GM13976 (cell line): ENCODE measurements around the gene PPIH.

Experiments used
- DNase-seq: peaks from one replicate; pipeline ENCODE4 v3.0.0; 2012; ENCODE audit warnings: low spot score
- in situ Hi-C: fragments of 300-500 bp; cut with MboI; formaldehyde crosslinking; loops from one replicate; pipeline ENCODE4 v1.12.0; 2022; ENCODE audit warnings: low sequenced_read_pairs, mixed read lengths, inconsistent platforms; ENCODE audit not compliant: unreplicated experiment
- TF ChIP-seq, protein P1 (sequence below): IDR thresholded peaks from 2 replicates; pipeline ENCODE4 v1.5.1; 2012; ENCODE audit warnings: borderline replicate concordance, mild to moderate bottlenecking; ENCODE audit not compliant: insufficient read depth; ENCODE audit errors: extremely low read depth, missing control alignments, control extremely low read depth

PPIH gene

DNA sequence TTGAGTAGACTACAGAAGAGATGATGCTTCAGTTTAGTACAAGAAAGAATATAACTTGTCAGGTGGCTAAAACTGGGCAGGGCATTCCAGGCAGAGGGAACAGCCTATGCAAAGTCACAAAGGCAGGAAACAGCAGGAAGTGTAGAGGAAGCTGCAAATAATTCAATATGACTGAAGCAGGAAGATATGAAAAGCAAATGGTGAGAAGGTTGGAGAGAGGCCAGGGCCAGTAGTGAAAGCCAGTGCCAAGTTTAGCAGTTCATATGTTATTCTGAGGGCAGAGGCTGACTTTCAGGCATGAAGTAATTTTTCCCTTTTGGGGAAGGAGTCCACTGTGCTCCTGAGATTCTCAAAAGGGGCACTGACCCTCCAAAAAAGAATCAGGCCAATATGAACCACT lies 16.0 kb downstream of the PPIH start:
- no peak for DNase-seq
- TF ChIP-seq, protein P1, sequence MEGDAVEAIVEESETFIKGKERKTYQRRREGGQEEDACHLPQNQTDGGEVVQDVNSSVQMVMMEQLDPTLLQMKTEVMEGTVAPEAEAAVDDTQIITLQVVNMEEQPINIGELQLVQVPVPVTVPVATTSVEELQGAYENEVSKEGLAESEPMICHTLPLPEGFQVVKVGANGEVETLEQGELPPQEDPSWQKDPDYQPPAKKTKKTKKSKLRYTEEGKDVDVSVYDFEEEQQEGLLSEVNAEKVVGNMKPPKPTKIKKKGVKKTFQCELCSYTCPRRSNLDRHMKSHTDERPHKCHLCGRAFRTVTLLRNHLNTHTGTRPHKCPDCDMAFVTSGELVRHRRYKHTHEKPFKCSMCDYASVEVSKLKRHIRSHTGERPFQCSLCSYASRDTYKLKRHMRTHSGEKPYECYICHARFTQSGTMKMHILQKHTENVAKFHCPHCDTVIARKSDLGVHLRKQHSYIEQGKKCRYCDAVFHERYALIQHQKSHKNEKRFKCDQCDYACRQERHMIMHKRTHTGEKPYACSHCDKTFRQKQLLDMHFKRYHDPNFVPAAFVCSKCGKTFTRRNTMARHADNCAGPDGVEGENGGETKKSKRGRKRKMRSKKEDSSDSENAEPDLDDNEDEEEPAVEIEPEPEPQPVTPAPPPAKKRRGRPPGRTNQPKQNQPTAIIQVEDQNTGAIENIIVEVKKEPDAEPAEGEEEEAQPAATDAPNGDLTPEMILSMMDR: no peak

DNA sequence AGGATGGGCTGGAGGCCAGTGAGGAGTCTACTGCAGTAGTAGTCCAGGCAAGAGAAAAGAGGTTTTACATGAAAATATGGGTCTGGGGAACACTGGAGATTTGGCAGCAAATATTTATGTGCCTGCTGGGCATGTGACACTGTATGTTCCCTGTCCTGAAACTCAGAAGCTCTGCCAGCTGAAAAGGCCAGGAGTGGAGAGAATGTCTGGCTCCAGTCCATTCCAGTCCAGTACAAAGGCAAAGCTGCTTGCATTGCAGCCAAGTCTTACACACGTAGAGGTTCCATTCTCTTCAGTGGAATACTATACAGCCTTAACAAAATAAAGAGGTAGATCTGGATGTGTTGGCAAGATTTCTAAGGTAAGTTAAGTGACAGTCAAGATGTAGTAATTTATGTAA lies 16.5 kb downstream of the PPIH start:
- no peak for DNase-seq
- TF ChIP-seq, protein P1: no peak
- in situ Hi-C loops: no loop called here

More for the DNA sequence above, 16.0 kb downstream of the PPIH start:
- in situ Hi-C loops: no loop called here

DNA sequence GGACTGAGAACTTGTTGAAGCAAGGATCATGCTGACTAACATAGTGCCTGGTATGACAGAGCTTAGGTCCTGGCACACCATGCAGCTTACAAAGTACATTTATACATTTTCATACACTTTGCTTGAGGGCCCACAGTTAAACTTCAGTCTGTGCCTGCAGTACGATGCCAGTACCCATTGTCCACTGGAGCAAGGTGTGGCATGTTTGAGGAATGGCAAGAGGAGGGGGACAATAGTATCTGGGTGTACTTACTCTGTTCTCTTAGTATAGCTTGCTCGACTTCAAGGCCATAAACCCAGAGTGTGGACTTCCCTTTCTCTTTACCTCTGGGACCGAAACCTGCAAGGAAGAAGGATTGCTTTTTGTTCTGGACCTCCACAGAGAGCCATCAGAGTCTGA lies 17.2 kb downstream of the PPIH start:
- in situ Hi-C loops: no loop called here
- TF ChIP-seq, protein P1: no peak
- DNase-seq: no peak

DNA sequence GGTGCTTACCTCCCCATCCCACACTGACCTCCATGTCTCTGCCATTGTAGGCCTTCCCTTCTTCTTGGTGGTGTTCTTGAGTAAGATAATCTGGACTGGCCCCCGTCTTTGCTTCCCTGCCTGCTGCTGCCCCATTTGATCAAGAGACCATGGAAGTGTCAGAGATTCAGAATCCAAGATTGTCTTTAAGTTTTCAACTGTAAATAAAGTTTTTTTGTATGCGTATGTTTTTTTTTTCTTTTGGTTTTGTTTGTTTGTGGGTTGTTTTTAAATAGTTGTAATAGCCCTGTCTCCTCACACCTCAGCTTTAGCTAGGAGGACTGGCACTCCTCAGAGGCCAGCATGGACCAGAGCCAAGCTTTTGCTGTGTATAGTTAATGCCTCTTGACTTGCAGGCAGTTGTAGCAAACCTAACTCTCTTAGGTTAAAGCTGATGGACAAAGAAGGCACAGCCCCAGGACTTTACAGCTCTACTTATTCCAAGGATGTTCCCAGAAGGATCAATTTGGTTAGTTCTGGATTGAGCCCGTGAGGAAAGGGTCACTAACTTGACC lies 18.4 kb downstream of the PPIH start:
- DNase-seq: no peak
- in situ Hi-C loops: no loop called here
- TF ChIP-seq, protein P1: no peak

DNA sequence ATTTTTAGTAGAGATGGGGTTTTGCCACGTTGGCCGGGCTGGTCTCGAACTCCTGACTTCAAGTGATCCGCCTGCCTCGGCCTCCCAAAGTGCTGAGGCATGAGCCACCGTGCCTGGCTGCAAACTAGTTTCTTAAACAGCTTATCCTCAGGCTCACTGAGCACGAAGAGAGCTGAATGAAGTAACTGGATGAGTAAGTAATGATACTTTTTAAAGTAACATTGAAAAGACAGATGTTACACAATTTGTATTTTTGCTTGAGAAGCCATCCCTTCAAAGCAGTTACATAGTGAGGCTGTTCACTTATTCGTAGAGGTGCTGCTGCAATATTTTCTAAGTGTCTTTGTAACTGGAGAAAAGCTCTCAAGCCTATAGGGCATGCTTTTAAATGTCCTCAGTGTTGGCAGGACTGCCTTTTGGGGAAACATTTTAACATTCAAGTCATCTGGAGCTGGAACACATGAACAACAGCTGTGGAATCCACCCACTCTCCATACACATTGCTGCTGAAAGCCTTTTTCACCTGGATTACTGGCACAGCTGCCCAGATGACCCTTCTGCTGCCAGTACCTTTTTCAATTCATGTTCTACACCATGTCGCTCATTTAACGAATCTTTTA lies 21.3 kb downstream of the PPIH start:
- DNase-seq: no peak
- in situ Hi-C loops: no loop called here
- TF ChIP-seq, protein P1: no peak

DNA sequence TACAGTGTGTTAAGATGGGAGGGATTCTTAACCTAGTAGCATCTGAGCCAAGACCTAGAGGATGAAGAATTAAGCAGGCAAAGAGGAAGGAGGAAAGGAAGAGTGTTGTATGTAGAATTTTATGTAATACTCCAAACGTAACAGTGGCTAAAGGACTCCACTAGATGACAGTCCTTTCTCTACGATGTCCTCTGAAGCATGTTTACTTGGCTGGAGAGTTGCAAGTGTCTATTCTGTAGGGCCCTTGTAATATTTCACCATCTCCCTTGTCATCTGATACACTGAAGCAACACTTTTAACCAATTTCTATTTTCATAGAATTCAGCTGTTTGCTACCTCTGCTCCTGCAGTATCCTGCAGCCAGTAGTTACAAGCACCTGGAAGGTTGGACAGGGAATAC lies 21.8 kb downstream of the PPIH start:
- DNase-seq: no peak
- TF ChIP-seq, protein P1: no peak
- in situ Hi-C loops: no loop called here
